B cell (primary cell): ENCODE measurements around the gene SPPL2B. TPM values are rescaled to one million over a fixed set of nuclear protein-coding genes. Genes with fewer than 3 reads are reported as not detected.

Experiments used
- ATAC-seq: fragments of 200-7000 bp; cut with Tn5 transposase; one replicate; pipeline ENCODE4 v1.10.0; 2021; ENCODE audit warnings: low read depth, mild to moderate bottlenecking, moderate number of reproducible peaks, moderate library complexity
- CTCF ChIA-PET: fragments of 350-600 bp; sonication (Branson Sonifier 250); formaldehyde crosslinking; loops from one replicate; lab custom pipeline; 2021; ENCODE audit warnings: antibody characterized with exemption, inconsistent platforms; lab: Charles Lee
- POLR2A ChIA-PET: fragments of 350-600 bp; sonication (Branson Sonifier 250); formaldehyde crosslinking; loops from one replicate; lab custom pipeline; 2021; ENCODE audit warnings: antibody characterized with exemption; lab: Charles Lee
- DNase-seq: peaks from one replicate; pipeline ENCODE4 v3.0.0; 2013
- H2AFZ ChIP-seq: 2 replicates; pipeline ENCODE4 v1.6.1; 2012; ENCODE audit warnings: mild to moderate bottlenecking, low read depth, low read length; ENCODE audit not compliant: insufficient read depth, poor library complexity, severe bottlenecking
- H3K27ac ChIP-seq, 2 donors: 1 replicate in 1 of 2; 2 replicates in 1 of 2; pipeline ENCODE4 v1.5.1; 2012 to 2013; ENCODE audit warnings: low read length in 2 of 2, mild to moderate bottlenecking in 2 of 2, moderate library complexity in 1 of 2
- H3K27me3 ChIP-seq, 4 experiments: fragments of 200-600 bp in 1 of 4; sonication (generic) in 1 of 4; replicated peaks in 1 of 4; 1 replicate in 2 of 4; 2 replicates in 2 of 4; pipeline versions ENCODE4 v1.6.1 to v1.7.0; 2013 to 2016; ENCODE audit warnings: low read length in 3 of 4, mild to moderate bottlenecking in 2 of 4, mixed read lengths in 1 of 4, moderate library complexity in 1 of 4; ENCODE audit not compliant: insufficient read depth in 4 of 4, control insufficient read depth in 3 of 4; ENCODE audit errors: control extremely low read depth in 1 of 4
- H3K36me3 ChIP-seq, 2 experiments: replicated peaks in 1 of 2; 1 replicate in 1 of 2; 2 replicates in 1 of 2; pipeline versions ENCODE4 v1.6.1 to v1.7.1; 2013; ENCODE audit warnings: low read length in 1 of 2; ENCODE audit not compliant: insufficient read depth in 2 of 2, control insufficient read depth in 1 of 2; ENCODE audit errors: control extremely low read depth in 1 of 2, extremely low read depth in 1 of 2
- H3K4me1 ChIP-seq, 2 donors: fragments of 200-600 bp in 1 of 2; sonication (generic) in 1 of 2; 1 replicate in 1 of 2; 2 replicates in 1 of 2; pipeline versions ENCODE4 v1.5.1 to v1.6.1; 2013 to 2017; ENCODE audit warnings: low read length in 2 of 2; ENCODE audit not compliant: control insufficient read depth in 2 of 2, insufficient read depth in 2 of 2
- H3K4me2 ChIP-seq: replicated peaks from 2 replicates; pipeline ENCODE3; 2012; ENCODE audit warnings: mild to moderate bottlenecking, low read depth, low read length; ENCODE audit not compliant: poor library complexity, severe bottlenecking
- H3K4me3 ChIP-seq, 5 experiments: fragments of 200-600 bp in 1 of 5; sonication (generic) in 1 of 5; 1 replicate in 3 of 5; 2 replicates in 2 of 5; pipeline versions ENCODE4 v1.5.1 to v1.7.0; 2011 to 2016; ENCODE audit warnings: low read length in 4 of 5, mild to moderate bottlenecking in 4 of 5, low read depth in 2 of 5, control low read depth in 1 of 5, moderate library complexity in 1 of 5; ENCODE audit not compliant: insufficient read depth in 1 of 5; ENCODE audit errors: control extremely low read depth in 1 of 5, extremely low read depth in 1 of 5
- H3K79me2 ChIP-seq: fragments of 200-600 bp; sonication (generic); one replicate; pipeline ENCODE4 v1.6.0; 2016; ENCODE audit warnings: low read length; ENCODE audit not compliant: control insufficient read depth, insufficient read depth
- H3K9ac ChIP-seq: fragments of 200-600 bp; sonication (generic); 2 replicates; pipeline ENCODE4 v1.6.1; 2017; ENCODE audit warnings: mild to moderate bottlenecking, low read length, moderate library complexity
- H3K9me3 ChIP-seq, 3 donors: one replicate each; pipeline versions ENCODE4 v1.6.1 to v1.7.1; 2013; ENCODE audit warnings: low read length in 2 of 3; ENCODE audit not compliant: control insufficient read depth in 2 of 3, insufficient read depth in 1 of 3; ENCODE audit errors: control extremely low read depth in 1 of 3
- H4K20me1 ChIP-seq: 2 replicates; pipeline ENCODE4 v1.6.0; 2012; ENCODE audit warnings: mild to moderate bottlenecking, low read length; ENCODE audit not compliant: insufficient read depth, control insufficient read depth, poor library complexity, severe bottlenecking
- H3K27ac Mint-ChIP-seq: one replicate; pipeline ENCODE4 v1.8.0; 2021; ENCODE audit warnings: mixed read lengths
- H3K27me3 Mint-ChIP-seq: one replicate; pipeline ENCODE4 v1.8.0; 2021; ENCODE audit warnings: mixed read lengths
- H3K4me1 Mint-ChIP-seq: one replicate; pipeline ENCODE4 v1.8.0; 2021; ENCODE audit warnings: mixed read lengths
- H3K4me3 Mint-ChIP-seq: one replicate; pipeline ENCODE4 v1.8.0; 2021; ENCODE audit warnings: mixed read lengths
- H3K9me3 Mint-ChIP-seq: one replicate; pipeline ENCODE4 v1.8.0; 2022; ENCODE audit warnings: mixed read lengths; ENCODE audit not compliant: insufficient read depth
- CTCF ChIP-seq: fragments of 200-600 bp; IDR thresholded peaks from one replicate; pipeline ENCODE4 v1.8.0; 2022; ENCODE audit warnings: antibody characterized with exemption, mild to moderate bottlenecking
- EZH2 ChIP-seq: IDR thresholded peaks from 2 replicates; pipeline ENCODE4 v1.6.1; 2012; ENCODE audit warnings: borderline replicate concordance, low read depth, mild to moderate bottlenecking, moderate library complexity, low read length; ENCODE audit not compliant: insufficient read depth, poor library complexity, severe bottlenecking
- WGBS: methylation state at CpG from one replicate; pipeline ENCODE4 v1.1.5; 2013; ENCODE audit warnings: missing lambda C conversion rate; ENCODE audit not compliant: insufficient coverage; 5-methylcytosine and 5-hydroxymethylcytosine counted together
- intact Hi-C: fragments of 100-400 bp; cut with micrococcal nuclease; formaldehyde crosslinking; loops from one replicate; pipeline ENCODE4 v1.10.0; 2022
- polyA plus RNA-seq: library from polyadenylated mRNA; depleted of rRNA; stranded (reverse); fragments of >200 nt; gene quantifications from 2 replicates; pipeline ENCODE4 v1.2.3, GENCODE V29; 2012
- total RNA-seq, 2 donors: library from RNA; stranded (reverse); fragments of 120-200 nt in 1 of 2; gene quantifications; 1 replicate in 1 of 2; 2 replicates in 1 of 2; pipeline versions ENCODE4 v1.2.3 to v1.2.4, GENCODE V29; 2013 to 2022

SPPL2B gene
- total and polyA plus RNA-seq, 2 donors (not counting 1 experiment from before 2014, with no cell fraction given) = 415 to 479 TPM

- intact Hi-C loops = loop anchor here (2.0 kb wide), 2 partner anchors 17 to 61 kb away; no protein-coding TSS in a partner anchor
- 38% methylated on average over 11 of the region's 11 CpGs for WGBS
Observed at GRCh38 chr19:2333807-2334211, 5.3 kb downstream of the SPPL2B start.

More at GRCh38 chr19:2333807-2334211, 5.3 kb downstream of the SPPL2B start:
- Mint-ChIP-seq H3K27ac (peak overlapping the region; percentile 88), H3K4me3 (peak overlapping the region; percentile 78), H3K9me3 (peaks cover 2% of the 10 kb centered on the region), H3K4me1 (peaks cover 64% of the 10 kb centered on the region), H3K27me3 (no peaks in the 10 kb centered on the region)
- ChIA-PET CTCF (interaction anchor here (1.1 to 2.6 kb wide), 3 partner anchors 17 to 59 kb away, joined by 3 to 17 read pairs (median 15); no protein-coding TSS in a partner anchor), POLR2A (interaction anchor here (0.5 to 2.8 kb wide), 6 partner anchors 10 to 349 kb away, joined by 3 to 19 read pairs (median 4); partner anchors contain the start of gene TMPRSS9)
- no peaks in the 10 kb centered on the region for H3K27me3 ChIP-seq
- ATAC-seq = no peak
- H3K79me2 ChIP-seq = peaks cover 94% of the 10 kb centered on the region
- peaks cover 0 to 36% of the 10 kb centered on the region in 2 experiments for H3K36me3 ChIP-seq
- H3K9ac ChIP-seq = peak overlapping the region; percentile 56
- H3K4me3 ChIP-seq = peak overlapping the region in 3 of 5 experiments; percentile 40 to 55 (median 44)
- H3K9me3 ChIP-seq = peaks cover 0 to 11% (median 0%) of the 10 kb centered on the region in 3 donors
- H3K4me2 ChIP-seq = peak overlapping the region; percentile 94
- H4K20me1 ChIP-seq = peaks cover 45% of the 10 kb centered on the region
- TF ChIP-seq EZH2 (no peak), CTCF (no peak)
- H3K4me1 ChIP-seq = peaks cover 47 to 56% of the 10 kb centered on the region in 2 donors
- H3K27ac ChIP-seq = peak overlapping the region; percentile 62 to 97
- H2AFZ ChIP-seq = no peak overlapping the region
- DNase-seq = no peak
